ENCODE measurements around the gene LRRC9.

Gene LRRC9

GRCh38 chr14:59920378-59920683, 387 bp downstream of the LRRC9 start:
- TF ChIP-seq, protein P1, sequence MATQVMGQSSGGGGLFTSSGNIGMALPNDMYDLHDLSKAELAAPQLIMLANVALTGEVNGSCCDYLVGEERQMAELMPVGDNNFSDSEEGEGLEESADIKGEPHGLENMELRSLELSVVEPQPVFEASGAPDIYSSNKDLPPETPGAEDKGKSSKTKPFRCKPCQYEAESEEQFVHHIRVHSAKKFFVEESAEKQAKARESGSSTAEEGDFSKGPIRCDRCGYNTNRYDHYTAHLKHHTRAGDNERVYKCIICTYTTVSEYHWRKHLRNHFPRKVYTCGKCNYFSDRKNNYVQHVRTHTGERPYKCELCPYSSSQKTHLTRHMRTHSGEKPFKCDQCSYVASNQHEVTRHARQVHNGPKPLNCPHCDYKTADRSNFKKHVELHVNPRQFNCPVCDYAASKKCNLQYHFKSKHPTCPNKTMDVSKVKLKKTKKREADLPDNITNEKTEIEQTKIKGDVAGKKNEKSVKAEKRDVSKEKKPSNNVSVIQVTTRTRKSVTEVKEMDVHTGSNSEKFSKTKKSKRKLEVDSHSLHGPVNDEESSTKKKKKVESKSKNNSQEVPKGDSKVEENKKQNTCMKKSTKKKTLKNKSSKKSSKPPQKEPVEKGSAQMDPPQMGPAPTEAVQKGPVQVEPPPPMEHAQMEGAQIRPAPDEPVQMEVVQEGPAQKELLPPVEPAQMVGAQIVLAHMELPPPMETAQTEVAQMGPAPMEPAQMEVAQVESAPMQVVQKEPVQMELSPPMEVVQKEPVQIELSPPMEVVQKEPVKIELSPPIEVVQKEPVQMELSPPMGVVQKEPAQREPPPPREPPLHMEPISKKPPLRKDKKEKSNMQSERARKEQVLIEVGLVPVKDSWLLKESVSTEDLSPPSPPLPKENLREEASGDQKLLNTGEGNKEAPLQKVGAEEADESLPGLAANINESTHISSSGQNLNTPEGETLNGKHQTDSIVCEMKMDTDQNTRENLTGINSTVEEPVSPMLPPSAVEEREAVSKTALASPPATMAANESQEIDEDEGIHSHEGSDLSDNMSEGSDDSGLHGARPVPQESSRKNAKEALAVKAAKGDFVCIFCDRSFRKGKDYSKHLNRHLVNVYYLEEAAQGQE (IDR thresholded peaks at IDR 0.05; ENCODE audit: insufficient read depth in 1 of 2, low read depth in 2 of 2, low read length in 2 of 2): no peak

DNA sequence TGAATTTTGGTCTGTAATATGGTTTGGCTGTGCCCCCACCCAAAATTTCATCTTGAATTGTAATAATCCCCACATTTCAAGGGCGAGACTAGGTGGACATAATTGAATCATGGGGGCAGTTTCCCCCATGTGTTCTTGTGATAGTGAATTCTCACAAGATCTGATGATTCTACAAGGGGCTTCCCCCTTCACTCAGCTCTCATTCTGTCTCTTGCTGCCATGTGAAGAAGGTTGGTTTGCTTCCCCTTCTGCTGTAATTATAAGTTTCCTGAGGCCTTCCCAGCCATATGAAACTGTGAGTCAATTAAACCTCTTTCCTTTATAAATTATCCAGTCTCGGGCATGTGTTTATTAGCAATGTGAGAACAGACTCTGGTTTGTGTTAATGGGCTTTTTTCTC, 5.9 kb downstream of the LRRC9 start:
- no peak for TF ChIP-seq POLR2AphosphoS5 (IDR thresholded peaks at IDR 0.05; ENCODE audit: low read depth, low read length)
- TF ChIP-seq TAF1 (IDR thresholded peaks at IDR 0.05; ENCODE audit: borderline replicate concordance, insufficient read depth, low read length): no peak
- no peak for TF ChIP-seq SIN3A (IDR thresholded peaks at IDR 0.05; ENCODE audit: borderline replicate concordance, insufficient read depth, low read length)
- TF ChIP-seq, protein P1 (IDR thresholded peaks at IDR 0.05; ENCODE audit: insufficient read depth in 1 of 2, low read depth in 2 of 2, low read length in 2 of 2): no peak
- no peak for TF ChIP-seq FOXP2 (optimal IDR thresholded peaks at IDR 0.05; ENCODE audit: borderline replicate concordance, extremely low read depth, extremely low read length, insufficient read depth)

- TF ChIP-seq TAF1 (IDR thresholded peaks at IDR 0.05; ENCODE audit: borderline replicate concordance, insufficient read depth, low read length) (no peak), SIN3A (IDR thresholded peaks at IDR 0.05; ENCODE audit: borderline replicate concordance, insufficient read depth, low read length) (no peak), FOXP2 (optimal IDR thresholded peaks at IDR 0.05; ENCODE audit: borderline replicate concordance, extremely low read depth, extremely low read length, insufficient read depth) (no peak), POLR2AphosphoS5 (IDR thresholded peaks at IDR 0.05; ENCODE audit: low read depth, low read length) (no peak)
- TF ChIP-seq, protein P1 (IDR thresholded peaks at IDR 0.05; ENCODE audit: insufficient read depth in 1 of 2, low read depth in 2 of 2, low read length in 2 of 2): no peak
Observed at GRCh38 chr14:59926534-59926933, 6.6 kb downstream of the LRRC9 start.

GRCh38 chr14:59931237-59931636, 11.3 kb downstream of the LRRC9 start:
- TF ChIP-seq FOXP2 (optimal IDR thresholded peaks at IDR 0.05; ENCODE audit: borderline replicate concordance, extremely low read depth, extremely low read length, insufficient read depth) (no peak), POLR2AphosphoS5 (IDR thresholded peaks at IDR 0.05; ENCODE audit: low read depth, low read length) (no peak), TAF1 (IDR thresholded peaks at IDR 0.05; ENCODE audit: borderline replicate concordance, insufficient read depth, low read length) (no peak), SIN3A (IDR thresholded peaks at IDR 0.05; ENCODE audit: borderline replicate concordance, insufficient read depth, low read length) (no peak)
- TF ChIP-seq, protein P1 (IDR thresholded peaks at IDR 0.05; ENCODE audit: insufficient read depth in 1 of 2, low read depth in 2 of 2, low read length in 2 of 2): no peak

- TF ChIP-seq POLR2AphosphoS5 (IDR thresholded peaks at IDR 0.05; ENCODE audit: low read depth, low read length) (no peak), SIN3A (IDR thresholded peaks at IDR 0.05; ENCODE audit: borderline replicate concordance, insufficient read depth, low read length) (no peak), FOXP2 (optimal IDR thresholded peaks at IDR 0.05; ENCODE audit: borderline replicate concordance, extremely low read depth, extremely low read length, insufficient read depth) (no peak), TAF1 (IDR thresholded peaks at IDR 0.05; ENCODE audit: borderline replicate concordance, insufficient read depth, low read length) (no peak)
- TF ChIP-seq, protein P1 (IDR thresholded peaks at IDR 0.05; ENCODE audit: insufficient read depth in 1 of 2, low read depth in 2 of 2, low read length in 2 of 2): no peak
Observed at GRCh38 chr14:59936145-59936544, 16.2 kb downstream of the LRRC9 start.
